ENCODE results near the gene SLC39A11. TPM values are rescaled to one million over a fixed set of nuclear protein-coding genes. Genes with fewer than 3 reads are reported as not detected.
"Not testable (repeated sequence)": the region's sequence is repeated elsewhere in the genome, so short reads cannot be mapped to it uniquely, and the experiment has no call there.

SLC39A11 gene
- polyA plus RNA-seq, 3 donors from 2014 or later = 13.7 to 25.8 (median 16.2) TPM

DNA sequence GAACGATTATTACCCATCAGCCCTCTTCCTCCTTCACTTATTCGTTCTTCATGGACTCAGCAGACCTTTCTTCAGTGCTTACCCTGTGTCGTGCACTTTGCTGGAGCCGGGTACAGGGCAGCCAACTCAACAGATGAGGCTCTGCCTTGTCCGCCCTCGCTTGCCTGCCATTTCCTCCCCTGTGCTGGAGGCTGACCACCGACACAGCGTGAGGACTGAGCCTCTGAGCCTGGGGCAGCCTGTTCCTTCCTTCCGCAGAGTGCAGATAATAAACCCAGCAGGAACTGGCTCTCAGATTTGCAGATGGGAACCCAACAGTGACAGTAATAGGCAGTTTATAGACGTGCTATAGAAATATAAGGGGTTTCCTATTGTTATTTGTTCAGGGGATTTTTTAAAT is 7.0 kb upstream of the SLC39A11 start:
- Mint-ChIP-seq H3K4me3 (no peak overlapping the region), H3K9me3 (no peaks in the 10 kb centered on the region), H3K4me1 (peaks cover 6 to 16% of the 10 kb centered on the region in 2 donors), H3K27ac (no peak overlapping the region), H3K36me3 (no peaks in the 10 kb centered on the region), H3K27me3 (ENCODE audit: low read depth in 3 of 3) (peaks cover 4 to 15% (median 13%) of the 10 kb centered on the region in 3 donors)
- no peak for DNase-seq

DNA sequence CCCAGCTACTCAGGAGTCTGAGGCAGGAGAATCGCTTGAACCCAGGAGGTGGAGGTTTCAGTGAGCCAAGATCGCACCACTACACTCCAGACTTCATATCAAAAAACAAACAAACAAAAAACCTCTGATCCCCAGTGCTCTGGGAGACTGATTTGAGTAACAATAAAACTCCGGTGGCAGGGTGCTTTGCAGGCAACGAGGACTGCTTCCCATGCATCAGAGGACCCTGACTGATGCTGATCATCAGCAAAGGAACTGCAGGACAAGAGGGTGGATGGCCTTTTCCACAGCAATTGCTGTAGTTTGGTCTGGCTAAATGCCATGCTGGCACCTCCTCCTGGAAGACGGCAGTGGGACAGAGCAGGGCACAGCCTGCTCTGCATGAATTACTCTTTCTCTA is 6.4 kb upstream of the SLC39A11 start:
- Mint-ChIP-seq H3K4me3 (no peak overlapping the region), H3K27me3 (ENCODE audit: low read depth in 3 of 3) (peaks cover 4 to 15% (median 11%) of the 10 kb centered on the region in 3 donors), H3K4me1 (peaks cover 6 to 16% of the 10 kb centered on the region in 2 donors), H3K27ac (no peak overlapping the region), H3K9me3 (no peaks in the 10 kb centered on the region), H3K36me3 (no peaks in the 10 kb centered on the region)
- DNase-seq = no peak

DNA sequence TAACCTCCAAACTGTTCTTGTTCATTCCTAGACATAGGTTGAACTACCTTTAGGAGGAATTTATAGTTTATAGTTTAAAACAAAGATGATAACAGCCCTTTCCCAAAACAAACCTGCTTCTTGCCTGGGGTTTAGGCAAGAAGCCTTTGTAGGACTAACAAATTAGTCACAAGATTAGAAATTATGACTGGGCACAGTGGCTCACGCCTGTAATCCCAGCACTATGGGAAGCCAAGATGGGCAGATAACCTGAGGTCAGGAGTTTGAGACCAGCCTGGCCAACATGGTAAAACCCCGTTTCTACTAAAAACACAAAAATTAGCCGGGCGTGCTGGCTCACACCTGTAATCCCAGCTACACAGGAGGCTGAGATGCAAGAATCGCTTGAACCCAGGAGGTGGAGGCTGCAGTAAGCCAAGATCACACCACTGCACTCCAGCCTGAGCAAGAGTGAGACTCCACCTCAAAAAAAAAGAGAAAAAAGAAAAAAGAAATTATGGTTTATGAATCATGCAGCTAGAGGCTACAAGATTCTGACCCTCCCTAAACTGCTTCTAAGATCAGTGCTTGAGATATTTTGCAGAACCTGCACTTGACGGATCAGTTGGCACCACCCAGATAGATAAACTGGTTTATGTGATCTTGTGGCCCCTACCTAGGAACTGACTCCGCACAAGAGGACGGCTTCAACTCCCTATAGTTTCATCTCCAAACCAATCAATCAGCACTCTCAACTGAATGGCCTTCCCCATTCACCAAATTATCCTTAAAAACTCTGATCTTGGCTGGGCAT is 5.7 kb upstream of the SLC39A11 start:
- H3K4me3 Mint-ChIP-seq, H3K27ac Mint-ChIP-seq, H3K9me3 Mint-ChIP-seq, DNase-seq, H3K36me3 Mint-ChIP-seq: not testable (repeated sequence)
- H3K27me3 Mint-ChIP-seq (ENCODE audit: low read depth in 3 of 3) = peaks cover 4 to 15% (median 11%) of the 10 kb centered on the region in 3 donors
- H3K4me1 Mint-ChIP-seq = peaks cover 6 to 16% of the 10 kb centered on the region in 2 donors

DNA sequence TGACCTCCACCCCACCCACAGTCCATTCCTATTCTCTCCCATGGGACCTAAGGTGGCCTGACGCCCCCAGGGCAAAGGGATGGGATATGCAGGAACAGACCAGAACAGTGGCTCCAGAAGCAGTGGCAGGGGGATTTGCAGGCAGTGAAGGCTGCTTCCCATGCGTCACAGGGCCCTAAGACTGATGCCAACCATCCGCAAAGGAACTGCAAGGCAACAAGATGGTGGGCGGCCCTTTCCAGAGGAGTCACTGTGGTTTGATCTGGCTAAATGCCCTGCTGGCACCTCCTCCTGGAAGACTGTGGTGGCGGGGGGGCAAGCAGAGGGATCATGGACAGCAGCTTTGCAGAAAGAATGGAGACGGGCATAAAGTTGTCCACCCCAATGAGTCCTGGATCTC is 4.4 kb upstream of the SLC39A11 start:
- no peaks in the 10 kb centered on the region for H3K36me3 Mint-ChIP-seq
- peak overlapping the region in 1 of 6 donors; percentile 12 for H3K27ac Mint-ChIP-seq
- peaks cover 6 to 15% (median 12%) of the 10 kb centered on the region in 3 donors for H3K27me3 Mint-ChIP-seq (ENCODE audit: low read depth in 3 of 3)
- peak overlapping the region in 1 of 5 donors; percentile 59 for H3K4me3 Mint-ChIP-seq
- no peaks in the 10 kb centered on the region for H3K9me3 Mint-ChIP-seq
- peaks cover 15 to 25% of the 10 kb centered on the region in 2 donors for H3K4me1 Mint-ChIP-seq
- DNase-seq = no peak

DNA sequence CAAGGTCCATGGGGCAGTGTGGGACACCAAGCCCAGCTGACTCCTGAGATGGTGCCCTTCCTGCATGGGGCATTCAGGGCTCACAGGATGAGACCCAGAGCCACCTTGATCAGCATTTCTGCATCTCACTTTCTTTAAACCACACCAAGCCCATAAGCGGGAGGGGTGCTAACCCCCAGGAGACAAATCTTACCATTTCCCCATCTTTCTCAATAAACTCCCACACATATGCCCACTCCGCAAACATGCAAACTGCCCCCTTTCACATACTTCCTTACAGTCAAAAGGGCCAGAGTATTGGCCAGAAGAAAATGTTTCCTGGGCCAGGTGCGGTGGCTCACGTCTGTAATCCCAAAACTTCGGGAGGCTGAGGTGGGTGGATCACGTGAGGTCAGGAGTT is 3.7 kb upstream of the SLC39A11 start:
- peak overlapping the region in 1 of 6 donors; percentile 12 for H3K27ac Mint-ChIP-seq
- H3K9me3 Mint-ChIP-seq = no peaks in the 10 kb centered on the region
- DNase-seq = no peak
- H3K4me1 Mint-ChIP-seq = peaks cover 20 to 31% of the 10 kb centered on the region in 2 donors
- peaks cover 6 to 15% (median 12%) of the 10 kb centered on the region in 3 donors for H3K27me3 Mint-ChIP-seq (ENCODE audit: low read depth in 3 of 3)
- no peaks in the 10 kb centered on the region for H3K36me3 Mint-ChIP-seq
- H3K4me3 Mint-ChIP-seq = peak overlapping the region in 1 of 5 donors; percentile 7

DNA sequence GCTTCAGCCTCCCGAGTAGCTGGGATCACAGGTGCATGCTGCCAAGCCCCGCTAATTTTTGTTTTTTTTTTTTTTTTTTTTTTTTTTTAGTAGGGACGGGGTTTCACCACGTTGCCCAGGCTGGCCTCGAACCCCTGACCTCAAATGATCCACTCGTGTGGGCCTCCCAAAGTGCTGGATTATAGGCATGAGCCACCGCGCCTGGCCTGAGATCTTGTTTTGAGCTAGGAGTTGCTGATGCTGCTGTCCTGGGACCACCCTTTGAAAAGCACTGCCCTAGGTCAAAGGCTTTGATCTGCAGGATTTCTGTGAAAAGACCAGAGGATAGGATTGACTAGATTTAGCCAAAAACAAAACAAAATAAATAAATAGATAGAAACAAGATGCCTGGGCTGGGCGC is 798 bp upstream of the SLC39A11 start:
- Mint-ChIP-seq H3K27me3 (ENCODE audit: low read depth in 3 of 3) (peaks cover 4 to 13% (median 10%) of the 10 kb centered on the region in 3 donors), H3K36me3 (peaks cover 0 to 5% (median 0%) of the 10 kb centered on the region in 3 donors), H3K27ac (no peak overlapping the region), H3K4me1 (peaks cover 39 to 48% of the 10 kb centered on the region in 2 donors), H3K4me3 (peak overlapping the region in 2 of 5 donors; percentile 92 to 98), H3K9me3 (no peaks in the 10 kb centered on the region)
- DNase-seq = no peak

DNA sequence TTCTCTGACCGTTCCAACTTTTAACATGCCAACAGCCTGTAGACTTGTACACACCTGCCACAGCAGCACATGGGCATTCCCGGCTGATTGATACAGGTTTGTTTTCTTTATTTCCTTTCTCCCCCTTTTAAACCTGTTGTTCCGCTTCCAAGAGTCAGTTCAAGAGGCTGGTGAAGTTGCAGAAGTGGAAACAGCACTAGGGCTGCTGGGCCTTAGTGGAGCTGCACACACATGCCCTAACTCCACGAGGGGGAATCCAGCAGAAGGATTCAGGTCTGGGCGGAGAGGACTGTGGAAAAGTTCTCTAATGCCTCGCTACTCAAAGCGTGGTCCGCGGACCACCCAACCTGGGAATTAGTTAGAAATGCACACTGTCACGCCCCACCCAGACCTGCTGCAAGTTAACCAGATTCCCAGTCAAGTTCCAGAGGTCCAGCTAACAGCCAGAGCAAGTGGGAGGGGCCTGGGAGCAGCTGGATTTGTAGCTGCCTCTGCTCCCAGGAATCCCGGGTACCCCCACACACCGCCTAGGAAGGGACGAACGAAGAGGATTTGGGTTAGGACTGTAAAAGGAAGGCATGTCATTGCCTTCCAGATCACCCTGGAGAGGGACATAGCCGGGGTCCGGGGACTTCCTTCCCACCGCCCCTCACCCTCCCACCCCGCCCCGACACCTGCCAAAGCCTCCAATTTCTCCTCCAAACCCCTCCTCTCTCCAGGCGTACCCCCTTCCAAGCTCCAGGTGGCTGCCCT is 542 bp downstream of the SLC39A11 start:
- Mint-ChIP-seq H3K4me1 (peaks cover 35 to 41% of the 10 kb centered on the region in 2 donors), H3K9me3 (no peaks in the 10 kb centered on the region), H3K27me3 (ENCODE audit: low read depth in 3 of 3) (peaks cover 4 to 8% (median 6%) of the 10 kb centered on the region in 3 donors), H3K27ac (peak overlapping the region; percentile 69 to 94 (median 90)), H3K36me3 (peaks cover 5 to 13% (median 7%) of the 10 kb centered on the region in 3 donors), H3K4me3 (peak overlapping the region; percentile 92 to 99 (median 97))
- no peak for DNase-seq

DNA sequence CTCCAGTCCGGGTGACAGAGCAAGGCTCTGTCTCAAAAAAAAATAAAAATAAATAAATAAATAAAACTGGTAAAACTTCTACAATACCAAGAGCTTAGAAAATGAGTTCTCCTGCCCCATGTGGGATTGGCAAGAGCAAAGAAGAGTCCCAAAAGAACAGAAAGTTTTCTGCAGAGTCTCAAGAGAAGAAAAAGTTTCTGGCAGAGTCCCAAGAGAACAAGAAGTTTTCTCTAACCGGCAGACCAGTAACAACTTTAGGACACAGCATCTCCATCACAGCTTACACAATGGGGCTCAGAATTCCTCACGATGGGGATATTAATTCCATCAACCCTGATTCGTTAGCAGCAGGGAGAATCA is 1.1 kb downstream of the SLC39A11 start:
- peak overlapping the region; percentile 92 to 99 (median 97) for H3K4me3 Mint-ChIP-seq
- H3K9me3 Mint-ChIP-seq = no peaks in the 10 kb centered on the region
- H3K4me1 Mint-ChIP-seq = peaks cover 33 to 38% of the 10 kb centered on the region in 2 donors
- H3K36me3 Mint-ChIP-seq = peaks cover 6 to 15% (median 8%) of the 10 kb centered on the region in 3 donors
- no peak for DNase-seq
- peak overlapping the region in 5 of 6 donors; percentile 37 to 92 (median 69) for H3K27ac Mint-ChIP-seq
- H3K27me3 Mint-ChIP-seq (ENCODE audit: low read depth in 3 of 3) = peaks cover 3 to 8% (median 4%) of the 10 kb centered on the region in 3 donors

DNA sequence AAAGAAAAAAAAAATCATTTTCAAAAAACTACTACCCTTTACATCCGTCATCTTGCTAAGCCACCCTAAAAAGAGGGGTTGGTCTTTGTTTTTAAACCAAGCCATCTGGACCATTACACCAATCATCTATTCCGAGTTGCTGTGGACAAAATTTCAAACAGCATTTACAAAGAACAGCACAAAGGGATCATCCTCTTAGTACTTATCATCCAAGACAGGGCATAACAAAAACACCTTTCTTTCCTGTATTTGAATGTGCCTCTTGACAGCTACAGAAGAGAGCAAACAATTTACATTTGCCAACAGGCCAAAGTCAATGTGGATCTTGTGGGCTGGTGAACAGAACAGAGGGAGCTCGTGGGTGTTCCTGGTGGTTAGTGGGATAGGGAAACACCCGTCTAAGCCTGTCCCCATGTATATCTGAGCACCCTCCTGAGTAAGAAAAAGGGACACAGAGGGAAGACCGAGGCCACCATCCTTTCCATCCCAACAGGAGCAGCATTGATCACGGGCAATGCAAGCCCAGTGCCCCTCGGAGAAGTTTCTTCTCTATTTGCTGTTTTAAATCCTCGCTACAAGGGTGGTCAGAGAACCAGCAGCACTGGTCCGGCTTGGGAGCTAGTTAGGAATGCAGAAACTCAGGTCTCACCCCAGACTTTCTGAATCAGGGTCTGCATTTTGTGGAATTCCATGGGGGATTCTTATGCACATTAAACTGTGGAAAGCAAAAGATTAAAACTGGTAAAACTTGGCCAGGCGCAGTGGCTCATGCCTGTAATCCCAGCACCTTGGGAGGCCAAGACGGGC is 1.9 kb downstream of the SLC39A11 start:
- Mint-ChIP-seq H3K9me3 (no peaks in the 10 kb centered on the region), H3K36me3 (peaks cover 6 to 23% (median 15%) of the 10 kb centered on the region in 3 donors), H3K27me3 (ENCODE audit: low read depth in 3 of 3) (peaks cover 1 to 3% (median 2%) of the 10 kb centered on the region in 3 donors), H3K4me1 (peaks cover 33 to 38% of the 10 kb centered on the region in 2 donors), H3K4me3 (peak overlapping the region; percentile 0 to 92 (median 38)), H3K27ac (peak overlapping the region in 5 of 6 donors; percentile 1 to 43 (median 17))
- no peak for DNase-seq

DNA sequence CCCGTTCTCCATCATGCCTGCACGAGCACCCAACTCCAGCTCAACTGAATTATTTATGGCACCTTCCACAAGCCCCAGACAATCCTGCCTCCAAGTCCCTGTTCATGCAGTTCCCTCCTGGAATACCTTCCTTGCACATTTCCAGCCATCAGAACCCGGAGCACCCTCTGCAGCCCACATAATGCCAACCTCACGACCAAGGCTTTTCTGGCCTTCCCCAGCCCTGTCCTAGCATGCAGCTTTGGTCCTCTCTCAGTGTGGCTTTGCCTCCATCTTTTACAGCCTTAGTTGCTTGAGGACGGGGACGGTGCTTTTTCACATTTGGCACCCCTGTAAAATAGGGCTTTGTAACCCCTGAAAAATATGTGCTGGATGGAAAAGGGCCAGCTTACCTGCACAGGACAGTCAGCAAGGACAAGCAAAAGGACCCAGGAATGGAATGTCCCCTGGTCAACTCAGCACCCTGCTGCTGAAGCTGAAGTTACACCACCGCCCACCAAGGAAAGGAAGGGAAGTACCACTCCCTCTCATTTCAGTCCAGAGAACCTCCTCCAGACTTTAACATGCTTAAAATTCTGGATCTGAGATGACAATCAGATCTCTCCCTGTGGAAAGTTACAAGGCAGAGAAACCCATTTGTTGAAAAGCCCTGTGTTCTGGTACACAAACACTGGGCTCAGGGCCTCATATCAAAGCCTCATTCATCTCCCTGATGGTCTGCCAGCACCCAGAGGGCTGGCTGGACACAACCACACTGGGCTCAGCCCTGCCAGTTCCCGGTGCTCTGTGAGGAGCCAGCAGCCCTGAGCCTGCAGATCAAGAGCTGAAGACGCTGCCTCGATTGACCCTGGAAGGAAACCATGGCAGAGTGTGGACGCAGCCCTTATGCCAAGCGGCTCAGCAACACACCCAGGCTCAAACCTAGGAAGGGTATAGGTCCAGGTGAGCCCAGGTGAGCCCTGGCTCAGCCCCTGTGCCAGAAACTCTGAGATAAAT is 2.9 kb downstream of the SLC39A11 start:
- H3K4me1 Mint-ChIP-seq = peaks cover 33 to 38% of the 10 kb centered on the region in 2 donors
- no peak for DNase-seq
- peak overlapping the region in 1 of 5 donors; percentile 42 for H3K4me3 Mint-ChIP-seq
- H3K27ac Mint-ChIP-seq = peak overlapping the region in 3 of 6 donors; percentile 12 to 28 (median 17)
- H3K27me3 Mint-ChIP-seq (ENCODE audit: low read depth in 3 of 3) = peaks cover 0 to 2% (median 1%) of the 10 kb centered on the region in 3 donors
- H3K36me3 Mint-ChIP-seq = peaks cover 7 to 28% (median 20%) of the 10 kb centered on the region in 3 donors
- no peaks in the 10 kb centered on the region for H3K9me3 Mint-ChIP-seq

DNA sequence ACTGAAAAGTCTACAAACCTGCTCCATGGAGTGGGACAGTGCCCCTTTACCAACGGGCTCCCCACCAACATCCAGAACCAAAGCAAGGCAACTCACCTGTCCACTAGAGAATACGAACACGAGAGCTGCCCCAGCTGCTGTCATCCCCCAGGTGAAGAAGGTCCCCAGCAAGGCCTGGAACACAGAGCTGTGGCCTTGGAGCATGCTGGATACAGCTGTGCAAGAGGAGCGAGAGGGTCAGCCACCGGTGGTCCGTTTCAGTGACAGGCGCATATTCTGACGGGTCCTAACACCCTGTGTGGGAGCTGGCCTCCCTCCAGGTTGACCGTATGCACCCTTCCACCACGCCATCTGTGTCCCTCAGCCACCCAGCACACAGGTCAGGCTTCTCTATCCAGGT is 3.9 kb downstream of the SLC39A11 start:
- peaks cover 13 to 35% (median 26%) of the 10 kb centered on the region in 3 donors for H3K36me3 Mint-ChIP-seq
- no peak for DNase-seq
- no peak overlapping the region for H3K27ac Mint-ChIP-seq
- no peak overlapping the region for H3K4me3 Mint-ChIP-seq
- peaks cover 0 to 2% (median 1%) of the 10 kb centered on the region in 3 donors for H3K27me3 Mint-ChIP-seq (ENCODE audit: low read depth in 3 of 3)
- H3K4me1 Mint-ChIP-seq = peaks cover 33 to 38% of the 10 kb centered on the region in 2 donors
- H3K9me3 Mint-ChIP-seq = no peaks in the 10 kb centered on the region

DNA sequence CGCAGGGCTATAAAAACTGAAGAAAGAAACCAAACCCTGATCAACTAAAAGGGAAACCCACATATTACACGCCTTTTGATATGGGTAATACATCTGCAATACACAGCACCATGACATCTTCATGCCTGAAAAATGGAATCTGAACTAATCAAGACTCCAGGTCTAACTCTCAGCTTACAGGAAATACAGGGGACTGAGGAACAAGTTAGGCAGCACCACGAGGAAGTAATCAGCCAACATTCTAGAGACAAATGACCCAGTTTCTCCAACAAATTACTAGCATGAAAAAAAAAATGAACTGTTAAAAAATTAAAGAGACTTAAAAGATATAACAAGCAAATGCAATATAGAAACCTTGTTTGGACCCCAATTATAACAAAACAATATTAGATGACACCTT is 9.1 kb downstream of the SLC39A11 start:
- Mint-ChIP-seq H3K36me3 (peaks cover 30 to 60% (median 59%) of the 10 kb centered on the region in 3 donors), H3K27ac (no peak overlapping the region), H3K27me3 (ENCODE audit: low read depth in 3 of 3) (no peaks in the 10 kb centered on the region), H3K9me3 (no peaks in the 10 kb centered on the region), H3K4me3 (no peak overlapping the region), H3K4me1 (peaks cover 0 to 5% of the 10 kb centered on the region in 2 donors)
- DNase-seq = no peak
